Kidney (tissue), 14 donors: ENCODE data around the gene POU4F1. TPM values are rescaled to one million over a fixed set of nuclear protein-coding genes. Genes with fewer than 3 reads are reported as not detected.

Source experiments
- DNase-seq, 5 donors: peaks; one replicate each; pipeline ENCODE4 v3.0.0-alpha.2; 2013 to 2020
- FAIRE-seq: peaks from 2 replicates; lab custom pipeline; 2012; peaks lifted over from hg19 to GRCh38; lab: Jason Lieb, UNC
- H3K27ac ChIP-seq, 2 donors: one replicate each; pipeline ENCODE4 v1.7.0; 2013; ENCODE audit warnings: low read depth in 2 of 2, low read length in 2 of 2, inconsistent platforms in 1 of 2
- H3K27me3 ChIP-seq: one replicate; pipeline ENCODE4 v1.7.1; 2013; ENCODE audit warnings: low read length, inconsistent platforms; ENCODE audit not compliant: control insufficient read depth, insufficient read depth
- H3K36me3 ChIP-seq, 3 donors: one replicate each; pipeline versions ENCODE4 v1.7.0 to v1.7.1; 2013; ENCODE audit warnings: low read length in 3 of 3, control low read depth in 1 of 3, inconsistent platforms in 1 of 3; ENCODE audit not compliant: insufficient read depth in 3 of 3, control insufficient read depth in 2 of 3
- H3K4me1 ChIP-seq, 3 donors: one replicate each; pipeline versions ENCODE4 v1.7.0 to v1.7.1; 2013; ENCODE audit warnings: low read length in 3 of 3, inconsistent platforms in 1 of 3, low read depth in 1 of 3; ENCODE audit not compliant: control insufficient read depth in 2 of 3, insufficient read depth in 2 of 3
- H3K4me3 ChIP-seq, 3 donors: one replicate each; pipeline versions ENCODE4 v1.7.0 to v1.8.1; 2013; ENCODE audit warnings: low read length in 3 of 3, control low read depth in 1 of 3, inconsistent platforms in 1 of 3
- H3K9ac ChIP-seq, 3 donors: one replicate each; pipeline versions ENCODE4 v1.7.0 to v1.7.1; 2013; ENCODE audit warnings: low read length in 3 of 3, control low read depth in 1 of 3, inconsistent platforms in 1 of 3
- H3K9me3 ChIP-seq, 3 donors: one replicate each; pipeline versions ENCODE4 v1.7.0 to v1.7.1; 2013; ENCODE audit warnings: low read length in 3 of 3, control low read depth in 1 of 3, inconsistent platforms in 1 of 3; ENCODE audit not compliant: control insufficient read depth in 2 of 3, insufficient read depth in 1 of 3
- intact Hi-C: fragments of 100-400 bp; cut with DNase I; formaldehyde crosslinking; loops from one replicate; pipeline ENCODE4 v1.11.1; 2022
- polyA plus RNA-seq: library from polyadenylated mRNA; stranded (reverse); fragments of 350-450 nt; fragmentation: Illumina TruSeq; extraction: RNeasy Lipid Tissue Mini Kit (QIAGEN cat#74804); gene quantifications from one replicate; pipeline ENCODE4 v1.2.3, GENCODE V29; 2014; ENCODE audit warnings: low read depth, low replicate concordance; ENCODE audit not compliant: insufficient read depth
- total RNA-seq: library from RNA; stranded (reverse); fragmentation: NEBNext Ultra II Directional; extraction: Animal tissue kit (Norgen Biotek cat#: 25700); gene quantifications from one replicate; pipeline ENCODE4 v1.2.1, GENCODE V29; 2021
- TF ChIP-seq, protein P1 (sequence below): IDR thresholded peaks from 3 replicates; pipeline ENCODE4 v1.5.1; 2012; ENCODE audit warnings: mild to moderate bottlenecking, moderate library complexity, borderline replicate concordance; ENCODE audit not compliant: insufficient read depth; ENCODE audit errors: extremely low read depth
- donor health status: control.
- donor health status: control.
- donor health status: control.
- donor health status: control.
- donor health status: control.
- donor health status: DM: yes; HTN: yes; CAD: no.
- donor health status: Normal renal cell carcinoma (clear cell type).

POU4F1 gene
- total and polyA plus RNA-seq, 2 donors from 2014 or later = not detected

DNA sequence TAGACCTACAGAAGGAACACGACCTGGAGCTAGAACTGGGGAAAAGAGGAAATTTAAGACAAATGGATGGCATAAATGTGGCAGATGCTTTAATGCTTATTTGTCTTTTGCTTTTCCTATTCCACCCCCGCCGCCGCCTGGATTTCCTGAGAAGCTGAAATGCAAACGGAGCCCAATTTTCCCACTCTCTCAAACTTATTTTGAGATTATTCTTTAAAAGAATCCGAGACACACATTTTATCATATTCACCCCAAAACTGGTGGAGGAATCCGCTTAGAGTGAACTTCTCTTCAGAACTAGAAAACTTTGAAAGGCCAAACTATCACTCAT, 5.8 kb downstream of the POU4F1 start:
- intact Hi-C loops = no loop called here
- Histone ChIP-seq H3K4me1 (peaks cover 0 to 8% (median 0%) of the 10 kb centered on the region in 3 donors), H3K36me3 (no peaks in the 10 kb centered on the region), H3K4me3 (no peak overlapping the region), H3K9ac (no peak overlapping the region), H3K27me3 (peaks cover 79% of the 10 kb centered on the region), H3K9me3 (no peaks in the 10 kb centered on the region), H3K27ac (no peak overlapping the region)
- FAIRE-seq (no peak), DNase-seq (no peak)
- TF ChIP-seq, protein P1, sequence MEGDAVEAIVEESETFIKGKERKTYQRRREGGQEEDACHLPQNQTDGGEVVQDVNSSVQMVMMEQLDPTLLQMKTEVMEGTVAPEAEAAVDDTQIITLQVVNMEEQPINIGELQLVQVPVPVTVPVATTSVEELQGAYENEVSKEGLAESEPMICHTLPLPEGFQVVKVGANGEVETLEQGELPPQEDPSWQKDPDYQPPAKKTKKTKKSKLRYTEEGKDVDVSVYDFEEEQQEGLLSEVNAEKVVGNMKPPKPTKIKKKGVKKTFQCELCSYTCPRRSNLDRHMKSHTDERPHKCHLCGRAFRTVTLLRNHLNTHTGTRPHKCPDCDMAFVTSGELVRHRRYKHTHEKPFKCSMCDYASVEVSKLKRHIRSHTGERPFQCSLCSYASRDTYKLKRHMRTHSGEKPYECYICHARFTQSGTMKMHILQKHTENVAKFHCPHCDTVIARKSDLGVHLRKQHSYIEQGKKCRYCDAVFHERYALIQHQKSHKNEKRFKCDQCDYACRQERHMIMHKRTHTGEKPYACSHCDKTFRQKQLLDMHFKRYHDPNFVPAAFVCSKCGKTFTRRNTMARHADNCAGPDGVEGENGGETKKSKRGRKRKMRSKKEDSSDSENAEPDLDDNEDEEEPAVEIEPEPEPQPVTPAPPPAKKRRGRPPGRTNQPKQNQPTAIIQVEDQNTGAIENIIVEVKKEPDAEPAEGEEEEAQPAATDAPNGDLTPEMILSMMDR = no peak

DNA sequence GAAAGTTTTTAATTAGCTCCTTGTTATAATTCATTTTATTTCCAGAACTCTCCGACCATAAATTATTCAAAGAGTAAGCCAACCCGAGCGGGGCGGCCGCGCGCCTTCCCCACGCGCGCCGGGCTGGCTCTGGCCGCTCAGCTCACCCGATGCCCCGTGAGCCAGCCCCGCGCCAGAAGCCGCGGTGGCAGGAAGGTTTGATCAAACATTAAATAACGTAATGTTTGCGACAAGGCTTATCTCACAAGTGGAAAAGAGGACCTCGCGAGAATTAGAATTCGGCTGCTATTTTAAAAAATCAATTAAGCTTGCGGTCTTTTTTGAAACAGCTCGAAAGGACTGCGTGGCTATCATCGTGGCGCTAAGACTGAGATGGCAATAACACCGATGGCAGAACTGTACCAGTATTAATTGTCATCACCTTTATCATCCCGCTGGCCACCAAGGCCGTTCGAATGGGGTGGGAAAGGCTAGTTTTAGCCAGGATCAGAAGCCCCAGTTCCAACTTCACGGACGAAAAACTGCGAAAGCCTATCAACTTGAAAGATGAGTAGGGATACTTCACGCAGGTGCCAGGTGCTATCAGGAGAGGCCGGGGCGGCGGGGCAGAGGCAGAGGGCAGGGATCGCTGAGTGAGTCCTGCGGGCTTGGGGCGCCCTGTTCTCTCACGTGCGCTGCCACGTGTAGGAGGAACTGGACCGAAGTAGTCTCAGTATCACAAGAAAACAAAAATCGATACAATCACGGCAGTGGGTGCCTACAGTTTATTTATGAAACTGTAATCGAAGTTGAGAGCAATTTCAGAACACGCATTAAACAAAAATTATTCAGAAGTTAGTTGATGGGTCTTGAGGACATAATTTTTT, 6.4 kb downstream of the POU4F1 start:
- Histone ChIP-seq H3K36me3 (no peaks in the 10 kb centered on the region), H3K9ac (no peak overlapping the region), H3K27ac (no peak overlapping the region), H3K9me3 (no peaks in the 10 kb centered on the region), H3K4me3 (no peak overlapping the region), H3K4me1 (peaks cover 0 to 6% (median 0%) of the 10 kb centered on the region in 3 donors), H3K27me3 (peaks cover 83% of the 10 kb centered on the region)
- DNase-seq (no peak), FAIRE-seq (no peak)
- intact Hi-C loops = no loop called here
- TF ChIP-seq, protein P1 = no peak

DNA sequence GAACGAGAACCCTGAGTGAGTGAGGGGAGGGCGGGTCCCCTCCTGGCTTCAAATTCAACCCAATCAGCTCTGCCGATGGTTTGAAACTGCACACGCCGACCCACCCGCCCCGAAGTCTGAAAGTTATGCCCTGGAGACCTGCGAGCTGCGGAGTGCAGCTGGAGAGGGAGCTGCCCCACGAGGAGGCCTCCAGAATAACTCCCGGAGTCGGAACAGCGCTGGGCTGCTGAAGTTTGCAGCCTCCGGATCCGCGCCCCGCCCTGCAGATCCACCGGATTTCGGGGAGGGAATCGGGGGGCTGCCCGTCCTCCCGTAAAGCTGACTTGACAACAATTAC, 7.0 kb downstream of the POU4F1 start:
- H3K9me3 ChIP-seq = no peaks in the 10 kb centered on the region
- H3K27ac ChIP-seq = no peak overlapping the region
- TF ChIP-seq, protein P1 = no peak
- no peak overlapping the region for H3K4me3 ChIP-seq
- no peaks in the 10 kb centered on the region for H3K36me3 ChIP-seq
- intact Hi-C loops = no loop called here
- DNase-seq (peak in 1 of 5 donors; percentile 39), FAIRE-seq (no peak)
- peaks cover 0 to 3% (median 0%) of the 10 kb centered on the region in 3 donors for H3K4me1 ChIP-seq
- H3K27me3 ChIP-seq = peaks cover 85% of the 10 kb centered on the region
- H3K9ac ChIP-seq = no peak overlapping the region
